Adrenal gland (tissue), 12 donors: ENCODE data around the gene STIM1. TPM values are rescaled to one million over a fixed set of nuclear protein-coding genes. Genes with fewer than 3 reads are reported as not detected.

Source experiments
- DNase-seq, 7 donors: peaks; one replicate each; pipeline ENCODE4 v3.0.0-alpha.2; 2019 to 2020
- H3K27ac ChIP-seq, 5 donors: fragments of 200-600 bp; sonication (generic) in 4 of 5; 1 replicate in 3 of 5; 2 replicates in 2 of 5; pipeline versions ENCODE4 v1.5.1 to v1.8.0; 2016 to 2020; ENCODE audit warnings: mild to moderate bottlenecking in 1 of 5
- H3K27me3 ChIP-seq: fragments of 200-600 bp; 2 replicates; pipeline ENCODE4 v1.8.0; 2021
- H3K36me3 ChIP-seq, 2 donors: fragments of 200-600 bp; replicated peaks in 1 of 2; 1 replicate in 1 of 2; 2 replicates in 1 of 2; pipeline versions ENCODE4 v1.5.1 to v1.8.0; 2018 to 2022
- H3K4me1 ChIP-seq, 2 donors: fragments of 200-600 bp; replicated peaks in 1 of 2; 1 replicate in 1 of 2; 2 replicates in 1 of 2; pipeline versions ENCODE4 v1.5.1 to v1.8.0; 2018 to 2021
- H3K4me3 ChIP-seq, 4 donors: fragments of 200-600 bp; sonication (generic) in 3 of 4; one replicate each; pipeline ENCODE4 v1.5.1; 2016 to 2018
- H3K9me3 ChIP-seq, 3 donors: fragments of 200-600 bp; sonication (generic) in 1 of 3; replicated peaks in 1 of 3; 1 replicate in 2 of 3; 2 replicates in 1 of 3; pipeline versions ENCODE4 v1.5.1 to v1.8.0; 2016 to 2021
- POLR2A ChIP-seq, 2 donors: fragments of 450-650 bp; IDR thresholded peaks; one replicate each; pipeline ENCODE4 v1.6.1; 2017; ENCODE audit warnings: antibody characterized with exemption in 2 of 2, mild to moderate bottlenecking in 2 of 2, moderate library complexity in 1 of 2
- WGBS, 4 donors: extraction: QIAGEN DNeasy Blood & Tissue Kit in 2 of 4; methylation state at CpG; one replicate each; pipeline versions ENCODE4 v1.1.5 to v1.1.7; 2013 to 2017; 5-methylcytosine and 5-hydroxymethylcytosine counted together
- intact Hi-C, 2 donors: fragments of 100-400 bp; cut with DNase I; formaldehyde crosslinking; loops; one replicate each; pipeline versions ENCODE4 v1.14.1 to v1.15.0; 2022 to 2023
- polyA plus RNA-seq, 3 donors: library from polyadenylated mRNA; stranded (reverse); fragments of 200-250 nt in 2 of 3; fragments of 350-450 nt in 1 of 3; fragmentation: Illumina TruSeq in 1 of 3; extraction: RNeasy Lipid Tissue Mini Kit (QIAGEN cat#74804) in 1 of 3; gene quantifications; one replicate each; pipeline ENCODE4 v1.2.3, GENCODE V29; 2013 to 2014
- total RNA-seq, 9 donors: library from RNA; depleted of rRNA in 4 of 9; stranded (reverse); fragments of >200 nt in 4 of 9; fragments of 120-200 nt in 1 of 9; fragmentation: NEBNext Ultra II Directional in 1 of 9; extraction: Animal tissue kit (Norgen Biotek cat#: 25700) in 1 of 9; gene quantifications; one replicate each; pipeline versions ENCODE4 v1.1.0 to v1.2.4, GENCODE V29; 2013 to 2023
- TF ChIP-seq, protein P1 (sequence below), 6 experiments: fragments of 450-650 bp in 4 of 6; fragments of 200-600 bp in 2 of 6; sonication (generic) in 1 of 6; IDR thresholded peaks; 1 replicate in 5 of 6; 2 replicates in 1 of 6; pipeline versions ENCODE4 v1.5.1 to v1.8.0; 2016 to 2021; ENCODE audit warnings: antibody characterized with exemption in 6 of 6, mild to moderate bottlenecking in 2 of 6, moderate library complexity in 1 of 6
- donor health status: healthy with polysubstance abuse.
- donor health status: Bipolar disorder and iron deficiency.
- donor health status: DM: yes; HTN: yes; CAD: no.
- donor health status: DM: no; HTN: no; CAD: no.
- donor health status: DM: no; HTN: no; CAD: no.
- donor health status: DM: yes; HTN: yes; CAD: no.

Gene STIM1
- total and polyA plus RNA-seq, 12 donors, result 7.8 to 44.1 (median 32.5) TPM

DNA sequence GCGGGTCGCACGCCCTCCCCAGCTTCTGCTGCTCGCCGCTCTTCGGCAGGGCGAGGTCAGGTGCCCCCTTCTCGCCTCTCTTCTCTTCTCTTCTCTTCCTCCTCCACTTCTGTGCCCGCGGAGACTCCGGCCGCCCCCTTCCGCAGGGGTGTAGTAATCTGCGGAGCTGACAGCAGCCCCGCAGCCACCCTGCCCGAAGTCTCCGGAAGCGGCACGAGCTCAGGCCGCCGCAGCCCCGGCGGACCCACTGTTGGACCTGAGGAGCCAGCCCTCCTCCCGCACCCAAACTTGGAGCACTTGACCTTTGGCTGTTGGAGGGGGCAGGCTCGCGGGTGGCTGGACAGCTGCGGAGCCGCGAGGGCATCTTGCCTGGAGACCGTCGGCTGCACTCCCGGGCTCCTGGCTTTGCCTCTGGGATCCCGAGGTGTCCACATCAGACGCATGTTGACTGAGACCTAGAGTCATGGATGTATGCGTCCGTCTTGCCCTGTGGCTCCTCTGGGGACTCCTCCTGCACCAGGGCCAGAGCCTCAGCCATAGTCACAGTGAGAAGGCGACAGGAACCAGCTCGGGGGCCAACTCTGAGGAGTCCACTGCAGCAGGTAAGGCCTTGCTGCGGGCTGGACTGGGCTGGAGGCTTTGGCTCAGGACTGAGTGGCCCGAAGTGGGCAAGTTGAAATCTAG, 486 bp downstream of the STIM1 start:
- intact Hi-C loops, result loop anchor here in 1 of 2 donors (5.0 kb wide), 1 partner anchor 216 kb away; no protein-coding TSS in a partner anchor
- no peaks in the 10 kb centered on the region for H3K9me3 ChIP-seq
- peak in 6 of 7 donors; percentile 49 to 72 (median 54) for DNase-seq
- H3K27ac ChIP-seq, result peak overlapping the region; percentile 43 to 100 (median 95)
- no peaks in the 10 kb centered on the region for H3K27me3 ChIP-seq
- WGBS, 4 donors, result 4 to 9% (median 5%) methylated on average over 19 to 40 of the region's 40 CpGs
- H3K36me3 ChIP-seq, result no peaks in the 10 kb centered on the region
- TF ChIP-seq POLR2A (IDR thresholded peaks at IDR 0.05), result peak in 1 of 2 donors; percentile 24
- TF ChIP-seq, protein P1, sequence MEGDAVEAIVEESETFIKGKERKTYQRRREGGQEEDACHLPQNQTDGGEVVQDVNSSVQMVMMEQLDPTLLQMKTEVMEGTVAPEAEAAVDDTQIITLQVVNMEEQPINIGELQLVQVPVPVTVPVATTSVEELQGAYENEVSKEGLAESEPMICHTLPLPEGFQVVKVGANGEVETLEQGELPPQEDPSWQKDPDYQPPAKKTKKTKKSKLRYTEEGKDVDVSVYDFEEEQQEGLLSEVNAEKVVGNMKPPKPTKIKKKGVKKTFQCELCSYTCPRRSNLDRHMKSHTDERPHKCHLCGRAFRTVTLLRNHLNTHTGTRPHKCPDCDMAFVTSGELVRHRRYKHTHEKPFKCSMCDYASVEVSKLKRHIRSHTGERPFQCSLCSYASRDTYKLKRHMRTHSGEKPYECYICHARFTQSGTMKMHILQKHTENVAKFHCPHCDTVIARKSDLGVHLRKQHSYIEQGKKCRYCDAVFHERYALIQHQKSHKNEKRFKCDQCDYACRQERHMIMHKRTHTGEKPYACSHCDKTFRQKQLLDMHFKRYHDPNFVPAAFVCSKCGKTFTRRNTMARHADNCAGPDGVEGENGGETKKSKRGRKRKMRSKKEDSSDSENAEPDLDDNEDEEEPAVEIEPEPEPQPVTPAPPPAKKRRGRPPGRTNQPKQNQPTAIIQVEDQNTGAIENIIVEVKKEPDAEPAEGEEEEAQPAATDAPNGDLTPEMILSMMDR (IDR thresholded peaks at IDR 0.05), result no peak
- peak overlapping the region in 3 of 4 donors; percentile 21 to 98 (median 64) for H3K4me3 ChIP-seq
- H3K4me1 ChIP-seq, result peaks cover 32 to 59% of the 10 kb centered on the region in 2 donors

DNA sequence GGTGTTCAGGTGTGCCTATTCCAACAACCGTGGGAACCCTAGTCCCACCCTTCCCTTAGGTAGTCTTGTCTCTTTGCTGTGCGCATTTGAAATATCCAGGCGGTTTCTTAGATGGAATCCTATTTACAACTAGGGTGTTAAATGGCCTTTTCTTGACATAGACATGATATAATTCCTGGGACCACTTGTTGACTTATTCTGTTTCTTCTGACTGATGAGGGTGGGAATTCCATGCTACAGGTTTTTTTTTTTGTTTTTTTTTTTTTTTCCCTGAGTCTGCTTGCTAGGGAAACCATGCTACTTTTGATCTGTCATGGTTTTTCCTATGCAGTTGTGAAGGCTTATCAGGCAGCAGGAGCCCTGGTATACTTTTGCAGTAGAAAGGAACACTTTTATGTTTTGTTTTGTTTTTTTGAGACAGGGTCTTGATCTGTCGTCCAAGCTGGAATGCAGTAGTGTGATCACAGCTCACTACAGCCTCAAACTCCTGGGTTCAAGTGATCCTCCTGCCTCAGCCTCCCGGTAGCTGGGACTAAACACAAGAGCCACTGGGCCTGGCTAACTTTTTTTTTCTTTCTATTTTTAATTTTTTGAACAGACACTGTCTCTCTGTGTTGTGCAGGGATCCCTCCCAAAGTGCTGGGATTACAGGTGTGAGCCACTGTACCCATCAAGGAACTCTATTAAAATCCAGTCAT, 1.5 kb downstream of the STIM1 start:
- DNase-seq, result no peak
- Histone ChIP-seq H3K9me3 (no peaks in the 10 kb centered on the region), H3K4me3 (peak overlapping the region in 1 of 4 donors; percentile 98), H3K27ac (peak overlapping the region in 1 of 5 donors; percentile 95), H3K4me1 (peaks cover 32 to 60% of the 10 kb centered on the region in 2 donors), H3K36me3 (no peaks in the 10 kb centered on the region), H3K27me3 (no peaks in the 10 kb centered on the region)
- intact Hi-C loops, result loop anchor here in 1 of 2 donors (5.0 kb wide), 1 partner anchor 215 kb away; no protein-coding TSS in a partner anchor
- TF ChIP-seq, protein P1 (IDR thresholded peaks at IDR 0.05), result no peak
- no peak for TF ChIP-seq POLR2A (IDR thresholded peaks at IDR 0.05)
- WGBS, 4 donors, result 65 to 86% (median 71%) methylated on average over 5 of the region's 5 CpGs

DNA sequence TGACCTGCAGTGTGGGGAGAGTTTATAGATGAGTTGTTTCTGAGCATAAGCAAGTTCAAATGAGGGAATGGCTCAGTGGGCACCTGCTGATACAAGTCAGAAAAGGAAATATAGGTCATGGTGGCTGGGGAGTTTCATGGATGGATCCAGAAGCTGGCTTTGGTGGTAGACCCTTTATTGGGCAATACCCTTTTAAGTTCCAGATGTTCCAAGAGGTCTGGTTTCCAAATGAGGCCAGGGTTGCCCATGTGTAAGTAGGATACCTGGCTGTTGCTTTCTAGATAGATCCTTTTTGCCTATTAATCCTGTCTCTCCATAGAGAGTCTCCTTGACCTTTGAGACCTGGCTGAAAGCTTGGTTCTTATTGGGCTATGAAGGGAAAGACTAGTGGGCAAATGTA, 2.2 kb downstream of the STIM1 start:
- peaks cover 32 to 60% of the 10 kb centered on the region in 2 donors for H3K4me1 ChIP-seq
- no peak for TF ChIP-seq POLR2A (IDR thresholded peaks at IDR 0.05)
- TF ChIP-seq, protein P1 (IDR thresholded peaks at IDR 0.05), result no peak
- no peaks in the 10 kb centered on the region for H3K27me3 ChIP-seq
- intact Hi-C loops, result loop anchor here in 1 of 2 donors (5.0 kb wide), 1 partner anchor 215 kb away; no protein-coding TSS in a partner anchor
- no peak for DNase-seq
- H3K36me3 ChIP-seq, result no peaks in the 10 kb centered on the region
- H3K4me3 ChIP-seq, result peak overlapping the region in 1 of 4 donors; percentile 98
- H3K9me3 ChIP-seq, result no peaks in the 10 kb centered on the region
- H3K27ac ChIP-seq, result no peak overlapping the region

DNA sequence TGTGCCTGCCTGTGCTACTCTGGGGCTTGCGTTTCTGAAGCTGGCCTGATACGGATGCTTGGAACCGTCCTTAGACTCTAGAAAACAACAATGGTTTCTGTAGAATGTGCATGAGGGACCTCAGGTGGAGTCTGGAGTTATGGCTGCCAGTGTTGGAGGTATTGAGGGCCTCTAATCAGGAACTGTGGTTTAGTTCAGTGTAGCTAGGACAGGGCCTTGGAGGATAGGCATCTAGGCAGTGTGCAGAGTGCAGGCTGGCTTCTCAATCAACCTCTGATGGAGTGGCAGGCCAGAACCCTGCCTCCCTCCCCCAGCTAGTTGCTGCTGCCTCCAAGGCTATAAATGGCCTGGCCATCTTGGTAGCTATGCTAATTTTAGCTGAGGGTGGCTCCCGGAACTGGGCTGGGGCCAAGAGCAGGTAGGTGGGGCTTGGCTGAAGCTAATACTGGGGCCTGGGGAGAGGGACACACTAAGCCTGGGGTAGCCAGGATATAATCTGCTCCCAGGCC, 4.0 kb downstream of the STIM1 start:
- no peak for DNase-seq
- Histone ChIP-seq H3K4me1 (peaks cover 32 to 53% of the 10 kb centered on the region in 2 donors), H3K36me3 (no peaks in the 10 kb centered on the region), H3K4me3 (peak overlapping the region in 1 of 4 donors; percentile 26), H3K27ac (peak overlapping the region in 1 of 5 donors; percentile 8), H3K27me3 (no peaks in the 10 kb centered on the region), H3K9me3 (no peaks in the 10 kb centered on the region)
- TF ChIP-seq, protein P1 (IDR thresholded peaks at IDR 0.05), result no peak
- no peak for TF ChIP-seq POLR2A (IDR thresholded peaks at IDR 0.05)
- WGBS, 4 donors, result 72 to 83% (median 76%) methylated on average over 3 to 4 of the region's 4 CpGs; no CpG with 5 or more reads in 1 of the 4 donors
- intact Hi-C loops, result loop anchor here in 1 of 2 donors (5.0 kb wide), 1 partner anchor 213 kb away; no protein-coding TSS in a partner anchor
